PC-3 (cell line): Measurements from ENCODE around the gene SLC13A2. TPM values are rescaled to one million over a fixed set of nuclear protein-coding genes. Genes with fewer than 3 reads are reported as not detected.

ENCODE experiments used
- ATAC-seq: fragments of 200-7000 bp; cut with Tn5 transposase; 2 replicates; pipeline ENCODE4 v1.9.1; 2020; ENCODE audit warnings: mild to moderate bottlenecking, moderate library complexity
- BruUV-seq: library from RNA; stranded (reverse); fragments of 400-500 nt; replicated peaks from 2 replicates; lab custom pipeline; 2021; lab: Mats Ljungman, UMichigan
- CTCF ChIA-PET: fragments of 300-600 bp; sonication (Branson Sonifier 250); formaldehyde crosslinking; loops from one replicate; lab custom pipeline; 2022; ENCODE audit warnings: antibody characterized with exemption; lab: Charles Lee
- POLR2A ChIA-PET: fragments of 300-600 bp; sonication (Branson Sonifier 250); formaldehyde crosslinking; loops from one replicate; lab custom pipeline; 2022; ENCODE audit warnings: antibody characterized with exemption; ENCODE audit not compliant: unreplicated experiment; lab: Charles Lee
- DNase-seq: peaks from one replicate; pipeline ENCODE4 v3.0.0-alpha.2; 2015
- H2AFZ ChIP-seq: fragments of 300-600 bp; sonication (generic); 2 replicates; pipeline ENCODE4 v1.6.0; 2016; ENCODE audit warnings: antibody characterized with exemption, low read length
- H3F3A ChIP-seq: fragments of 300-600 bp; sonication (generic); one replicate; pipeline ENCODE4 v1.6.0; 2017; ENCODE audit warnings: antibody characterized with exemption, low read length, control low read depth, mild to moderate bottlenecking; ENCODE audit not compliant: unreplicated experiment
- H3K27ac ChIP-seq: fragments of 300-600 bp; sonication (generic); 2 replicates; pipeline ENCODE4 v1.5.1; 2016; ENCODE audit warnings: mild to moderate bottlenecking, low read length
- H3K27me3 ChIP-seq: fragments of 300-600 bp; sonication (generic); 2 replicates; pipeline ENCODE4 v1.6.1; 2016; ENCODE audit warnings: low read length, mixed read lengths
- H3K36me3 ChIP-seq: fragments of 300-600 bp; sonication (generic); 2 replicates; pipeline ENCODE4 v1.6.1; 2016; ENCODE audit warnings: low read depth, mixed run types, low read length, mixed read lengths
- H3K4me1 ChIP-seq: fragments of 300-600 bp; sonication (generic); 2 replicates; pipeline ENCODE4 v1.5.1; 2016; ENCODE audit warnings: low read length; ENCODE audit not compliant: insufficient read depth
- H3K4me2 ChIP-seq: fragments of 300-600 bp; sonication (generic); 2 replicates; pipeline ENCODE4 v1.6.0; 2016; ENCODE audit warnings: low read length
- H3K4me3 ChIP-seq: fragments of 300-600 bp; sonication (generic); 2 replicates; pipeline ENCODE4 v1.5.1; 2016; ENCODE audit warnings: mild to moderate bottlenecking, low read length, mixed read lengths
- H3K79me2 ChIP-seq: fragments of 300-600 bp; sonication (generic); 2 replicates; pipeline ENCODE4 v1.6.1; 2017; ENCODE audit warnings: low read length, mixed read lengths
- H3K9ac ChIP-seq: fragments of 300-600 bp; sonication (generic); 2 replicates; pipeline ENCODE4 v1.6.0; 2016; ENCODE audit warnings: mild to moderate bottlenecking, low read length
- H3K9me2 ChIP-seq: fragments of 300-600 bp; sonication (generic); replicated peaks from 2 replicates; pipeline ENCODE4 v1.6.1; 2016; ENCODE audit warnings: mixed run types, low read length, mixed read lengths
- H3K9me3 ChIP-seq: fragments of 300-600 bp; sonication (generic); 2 replicates; pipeline ENCODE4 v1.6.1; 2016; ENCODE audit warnings: low read length, mixed read lengths
- H4K20me1 ChIP-seq: fragments of 300-600 bp; sonication (generic); 2 replicates; pipeline ENCODE4 v1.6.1; 2016; ENCODE audit warnings: low read length, mixed read lengths
- CTCF ChIP-seq: fragments of 300-600 bp; sonication (generic); conservative IDR thresholded peaks from 2 replicates; pipeline ENCODE4 v1.5.1; 2017; ENCODE audit warnings: antibody characterized with exemption, low read depth, mild to moderate bottlenecking, low read length
- EZH2 ChIP-seq: fragments of 300-600 bp; sonication (generic); IDR thresholded peaks from one replicate; pipeline ENCODE4 v1.6.1; 2017; ENCODE audit warnings: antibody characterized with exemption, mild to moderate bottlenecking, low read length; ENCODE audit not compliant: unreplicated experiment
- EZH2phosphoT487 ChIP-seq: fragments of 300-600 bp; sonication (generic); IDR thresholded peaks from 2 replicates; pipeline ENCODE4 v1.6.1; 2018; ENCODE audit warnings: mild to moderate bottlenecking, antibody characterized with exemption, low read length, borderline replicate concordance
- intact Hi-C: fragments of 100-400 bp; cut with micrococcal nuclease; formaldehyde crosslinking; loops from 2 replicates; pipeline ENCODE4 v1.9.0; 2023
- total RNA-seq: library from RNA; depleted of rRNA; stranded (reverse); fragments of >200 nt; gene quantifications from 2 replicates; pipeline ENCODE4 v1.2.3, GENCODE V29; 2014

SLC13A2 gene
- total RNA-seq, 1 experiment from 2014 or later = not detected

GRCh38 chr17:28498652-28499363 is 25.4 kb downstream of the SLC13A2 start:
- Histone ChIP-seq H3K4me1 (peaks cover 6% of the 10 kb centered on the region), H3K9me2 (no peaks in the 10 kb centered on the region), H2AFZ (no peak overlapping the region), H3K27me3 (no peaks in the 10 kb centered on the region), H4K20me1 (no peaks in the 10 kb centered on the region), H3F3A (no peaks in the 10 kb centered on the region), H3K4me2 (no peak overlapping the region), H3K4me3 (no peak overlapping the region), H3K9ac (no peak overlapping the region), H3K79me2 (no peaks in the 10 kb centered on the region), H3K36me3 (no peaks in the 10 kb centered on the region), H3K9me3 (no peaks in the 10 kb centered on the region), H3K27ac (no peak overlapping the region)
- POLR2A ChIA-PET = no interaction called here
- no TSS peak for BruUV-seq
- intact Hi-C loops = no loop called here
- no peak for TF ChIP-seq CTCF
- TF ChIP-seq EZH2phosphoT487 = no peak
- no peak for TF ChIP-seq EZH2
- ATAC-seq = no peak
- DNase-seq = no peak
- CTCF ChIA-PET = no interaction called here

GRCh38 chr17:28499364-28499664 is 25.9 kb downstream of the SLC13A2 start:
- no peak for DNase-seq
- BruUV-seq = no TSS peak
- Histone ChIP-seq H3K9me3 (no peaks in the 10 kb centered on the region), H3F3A (no peaks in the 10 kb centered on the region), H3K4me2 (no peak overlapping the region), H3K4me1 (peaks cover 6% of the 10 kb centered on the region), H3K36me3 (no peaks in the 10 kb centered on the region), H3K27ac (no peak overlapping the region), H4K20me1 (no peaks in the 10 kb centered on the region), H2AFZ (no peak overlapping the region), H3K27me3 (no peaks in the 10 kb centered on the region), H3K9ac (no peak overlapping the region), H3K79me2 (no peaks in the 10 kb centered on the region), H3K9me2 (no peaks in the 10 kb centered on the region), H3K4me3 (no peak overlapping the region)
- ATAC-seq = no peak
- TF ChIP-seq CTCF (no peak), EZH2phosphoT487 (no peak), EZH2 (no peak)
- ChIA-PET CTCF (no interaction called here), POLR2A (no interaction called here)
- intact Hi-C loops = no loop called here

GRCh38 chr17:28499684-28500357 is 26.4 kb downstream of the SLC13A2 start:
- Histone ChIP-seq H3K4me3 (no peak overlapping the region), H3K36me3 (no peaks in the 10 kb centered on the region), H3K9me3 (no peaks in the 10 kb centered on the region), H4K20me1 (no peaks in the 10 kb centered on the region), H3K9ac (no peak overlapping the region), H3K9me2 (no peaks in the 10 kb centered on the region), H2AFZ (no peak overlapping the region), H3K27ac (no peak overlapping the region), H3K27me3 (0 out of 2 replicates have a peak, but pooled peaks cover 2% of the 10 kb centered on the region), H3K79me2 (no peaks in the 10 kb centered on the region), H3K4me2 (no peak overlapping the region), H3K4me1 (peaks cover 6% of the 10 kb centered on the region), H3F3A (no peaks in the 10 kb centered on the region)
- no TSS peak for BruUV-seq
- ChIA-PET CTCF (no interaction called here), POLR2A (no interaction called here)
- ATAC-seq (no peak), DNase-seq (no peak)
- intact Hi-C loops = no loop called here
- TF ChIP-seq EZH2 = no peak
- no peak for TF ChIP-seq CTCF
- no peak for TF ChIP-seq EZH2phosphoT487
